Left cardiac atrium (tissue), 4 donors: ENCODE results near the gene CRACR2A. TPM values are rescaled to one million over a fixed set of nuclear protein-coding genes. Genes with fewer than 3 reads are reported as not detected.

Experiments
- ATAC-seq, 2 donors: fragments of 200-7000 bp; cut with Tn5 transposase; one replicate each; pipeline ENCODE4 v1.9.1; 2020; ENCODE audit warnings: mild to moderate bottlenecking in 2 of 2, moderate library complexity in 2 of 2
- DNase-seq: peaks from one replicate; pipeline ENCODE4 v3.0.0-alpha.2; 2020
- intact Hi-C, 2 donors: fragments of 100-400 bp; cut with DNase I; formaldehyde crosslinking; loops; one replicate each; pipeline versions ENCODE4 v1.14.1 to v1.15.1; 2022 to 2023
- total RNA-seq, 2 donors: library from RNA; stranded (reverse); fragmentation: NEBNext Ultra II Directional; extraction: Animal tissue kit (Norgen Biotek cat#: 25700); gene quantifications; one replicate each; pipeline ENCODE4 v1.2.1, GENCODE V29; 2021
- donor health status: DM: no; HTN: yes; CAD: no.
- donor health status: DM: no; HTN: yes; CAD: no; lungs with severe emphysema.
- donor health status: DM: yes; HTN: yes; CAD: no.
- donor health status: Dilated cardiomyopathy.

CRACR2A gene
- total RNA-seq, 2 donors from 2014 or later = 7.4 to 10.1 TPM

- intact Hi-C loops = no loop called here
- DNase-seq (no peak), ATAC-seq (peak; percentile 72 to 79)
Measured at GRCh38 chr12:3611860-3612703, 140.8 kb downstream of the CRACR2A start.

- no peak for DNase-seq
- intact Hi-C loops = no loop called here
- ATAC-seq = no peak
Measured at GRCh38 chr12:3607821-3608220, 145.1 kb downstream of the CRACR2A start.

GRCh38 chr12:3607039-3607720, 145.7 kb downstream of the CRACR2A start:
- DNase-seq (no peak), ATAC-seq (no peak)
- intact Hi-C loops = no loop called here

- ATAC-seq (no peak), DNase-seq (no peak)
Measured at GRCh38 chr12:3606128-3606527, 146.8 kb downstream of the CRACR2A start.

GRCh38 chr12:3605692-3606091, 147.2 kb downstream of the CRACR2A start:
- intact Hi-C loops = no loop called here
- DNase-seq (no peak), ATAC-seq (no peak)

More at GRCh38 chr12:3606128-3606527, 146.8 kb downstream of the CRACR2A start:
- intact Hi-C loops = no loop called here

GRCh38 chr12:3604748-3605586, 147.9 kb downstream of the CRACR2A start:
- peak; percentile 79 to 83 for ATAC-seq
- peak; percentile 72 for DNase-seq
- intact Hi-C loops = loop anchor here in 1 of 2 donors (5.0 kb wide), 1 partner anchor 73 kb away; no protein-coding TSS in a partner anchor

GRCh38 chr12:3604286-3604685, 148.6 kb downstream of the CRACR2A start:
- intact Hi-C loops = loop anchor here in 1 of 2 donors (5.0 kb wide), 1 partner anchor 72 kb away; no protein-coding TSS in a partner anchor

GRCh38 chr12:3603576-3603975, 149.3 kb downstream of the CRACR2A start:
- no peak for ATAC-seq
- no peak for DNase-seq
- intact Hi-C loops = loop anchor here in 1 of 2 donors (5.0 kb wide), 1 partner anchor 71 kb away; no protein-coding TSS in a partner anchor

More at GRCh38 chr12:3604286-3604685, 148.6 kb downstream of the CRACR2A start:
- no peak for DNase-seq
- no peak for ATAC-seq

- ATAC-seq (no peak), DNase-seq (no peak)
- intact Hi-C loops = loop anchor here in 1 of 2 donors (5.0 kb wide), 1 partner anchor 70 kb away; no protein-coding TSS in a partner anchor
Measured at GRCh38 chr12:3602488-3602887, 150.4 kb downstream of the CRACR2A start.

- DNase-seq (no peak), ATAC-seq (no peak)
- intact Hi-C loops = loop anchor here in 1 of 2 donors (5.0 kb wide), 1 partner anchor 69 kb away; no protein-coding TSS in a partner anchor
Measured at GRCh38 chr12:3601461-3602150, 151.3 kb downstream of the CRACR2A start.

- no peak for ATAC-seq
- intact Hi-C loops = loop anchor here in 1 of 2 donors (5.0 kb wide), 1 partner anchor 69 kb away; no protein-coding TSS in a partner anchor
- no peak for DNase-seq
Measured at GRCh38 chr12:3600951-3601350, 152.0 kb downstream of the CRACR2A start.

GRCh38 chr12:3600039-3600720, 152.7 kb downstream of the CRACR2A start:
- intact Hi-C loops = loop anchor here in 1 of 2 donors (5.0 kb wide), 1 partner anchor 68 kb away; no protein-coding TSS in a partner anchor
- DNase-seq (no peak), ATAC-seq (peak in 1 of 2 donors; percentile 38)

GRCh38 chr12:3598896-3599860, 153.7 kb downstream of the CRACR2A start:
- ATAC-seq (no peak), DNase-seq (no peak)
- intact Hi-C loops = no loop called here

GRCh38 chr12:3597526-3598210, 155.2 kb downstream of the CRACR2A start:
- ATAC-seq (peak in 1 of 2 donors; percentile 35), DNase-seq (no peak)
- intact Hi-C loops = no loop called here

- no peak for DNase-seq
- peak; percentile 48 to 51 for ATAC-seq
- intact Hi-C loops = no loop called here
Measured at GRCh38 chr12:3596703-3597415, 156.1 kb downstream of the CRACR2A start.
